ENCODE results near the gene PDE4B.

The PDE4B gene

GRCh38 chr1:66286307-66286706 lies 493.6 kb downstream of the PDE4B start:
- no peak for DNase-seq (ENCODE audit: low spot score)

- no peak for DNase-seq (ENCODE audit: low spot score)
Observed at GRCh38 chr1:66288048-66288447, 495.4 kb downstream of the PDE4B start.

GRCh38 chr1:66290761-66291530 lies 498.3 kb downstream of the PDE4B start:
- no peak for DNase-seq (ENCODE audit: low spot score)

- DNase-seq (ENCODE audit: low spot score), result no peak
Observed at GRCh38 chr1:66291531-66291864, 498.8 kb downstream of the PDE4B start.

GRCh38 chr1:66292305-66292704 lies 499.6 kb downstream of the PDE4B start:
- DNase-seq (ENCODE audit: low spot score), result no peak

- DNase-seq (ENCODE audit: low spot score), result no peak
Observed at GRCh38 chr1:66292944-66293343, 500.2 kb downstream of the PDE4B start.

GRCh38 chr1:66294707-66295370 lies 502.1 kb downstream of the PDE4B start:
- DNase-seq (ENCODE audit: low spot score), result peak; percentile 44

- no peak for DNase-seq (ENCODE audit: low spot score)
Observed at GRCh38 chr1:66295803-66296202, 503.1 kb downstream of the PDE4B start.

GRCh38 chr1:66296370-66296769 lies 503.7 kb downstream of the PDE4B start:
- DNase-seq (ENCODE audit: low spot score), result no peak

- DNase-seq (ENCODE audit: low spot score), result no peak
Observed at GRCh38 chr1:66296951-66297350, 504.3 kb downstream of the PDE4B start.

GRCh38 chr1:66298464-66298863 lies 505.8 kb downstream of the PDE4B start:
- no peak for DNase-seq (ENCODE audit: low spot score)

- no peak for DNase-seq (ENCODE audit: low spot score)
Observed at GRCh38 chr1:66300280-66300971, 507.7 kb downstream of the PDE4B start.

GRCh38 chr1:66300972-66301451 lies 508.3 kb downstream of the PDE4B start:
- peak; percentile 66 for DNase-seq (ENCODE audit: low spot score)

GRCh38 chr1:66302184-66302742 lies 509.6 kb downstream of the PDE4B start:
- DNase-seq (ENCODE audit: low spot score), result no peak

GRCh38 chr1:66302815-66303214 lies 510.1 kb downstream of the PDE4B start:
- no peak for DNase-seq (ENCODE audit: low spot score)

GRCh38 chr1:66303646-66304045 lies 511.0 kb downstream of the PDE4B start:
- no peak for DNase-seq (ENCODE audit: low spot score)

- DNase-seq (ENCODE audit: low spot score), result no peak
Observed at GRCh38 chr1:66304128-66304527, 511.4 kb downstream of the PDE4B start.

- DNase-seq (ENCODE audit: low spot score), result no peak
Observed at GRCh38 chr1:66305927-66306326, 513.2 kb downstream of the PDE4B start.

- no peak for DNase-seq (ENCODE audit: low spot score)
Observed at GRCh38 chr1:66309006-66309741, 516.5 kb downstream of the PDE4B start.

GRCh38 chr1:66311092-66311491 lies 518.4 kb downstream of the PDE4B start:
- no peak for DNase-seq (ENCODE audit: low spot score)

GRCh38 chr1:66311628-66312027 lies 518.9 kb downstream of the PDE4B start:
- DNase-seq (ENCODE audit: low spot score), result no peak

All from RKO (cell line).